ENCODE results near the gene RCOR1. TPM values are rescaled to one million over a fixed set of nuclear protein-coding genes. Genes with fewer than 3 reads are reported as not detected.

The RCOR1 gene
- total RNA-seq, 2 experiments from 2014 or later, result 16.1 to 16.2 TPM

- TF ChIP-seq CTCF (IDR thresholded peaks at IDR 0.05), result no peak
- Mint-ChIP-seq H3K9me3 (no peaks in the 10 kb centered on the region), H3K27me3 (no peaks in the 10 kb centered on the region), H3K4me1 (ENCODE audit: low read depth) (peaks cover 10% of the 10 kb centered on the region), H3K4me3 (no peak overlapping the region), H3K27ac (no peak overlapping the region), H3K36me3 (ENCODE audit: low read depth) (no peaks in the 10 kb centered on the region)
- intact Hi-C loops (cut with micrococcal nuclease), result no loop called here
- ChIA-PET CTCF (no interaction called here), POLR2A (interaction anchor here (0.7 kb wide), 1 partner anchor 9 kb away, joined by 3 read pairs; no protein-coding TSS in a partner anchor)
- ATAC-seq (no peak), DNase-seq (no peak)
Measured at GRCh38 chr14:102769049-102769327, 176.5 kb downstream of the RCOR1 start.

GRCh38 chr14:102770147-102771123 is 178.0 kb downstream of the RCOR1 start:
- Mint-ChIP-seq H3K9me3 (no peaks in the 10 kb centered on the region), H3K27ac (no peak overlapping the region), H3K4me1 (ENCODE audit: low read depth) (peaks cover 20% of the 10 kb centered on the region), H3K4me3 (no peak overlapping the region), H3K36me3 (ENCODE audit: low read depth) (no peaks in the 10 kb centered on the region), H3K27me3 (no peaks in the 10 kb centered on the region)
- ChIA-PET CTCF (no interaction called here), POLR2A (no interaction called here)
- DNase-seq (no peak), ATAC-seq (no peak)
- intact Hi-C loops (cut with micrococcal nuclease), result no loop called here
- TF ChIP-seq CTCF (IDR thresholded peaks at IDR 0.05), result no peak

- no peak overlapping the region for H3K27ac Mint-ChIP-seq
- no peak for TF ChIP-seq CTCF (IDR thresholded peaks at IDR 0.05)
- CTCF ChIA-PET, result interaction anchor here (1.2 kb wide), 1 partner anchor 334 kb away, joined by 4 read pairs; no protein-coding TSS in a partner anchor
- H3K27me3 Mint-ChIP-seq, result no peaks in the 10 kb centered on the region
- no peak overlapping the region for H3K4me3 Mint-ChIP-seq
- DNase-seq (no peak), ATAC-seq (no peak)
- H3K36me3 Mint-ChIP-seq (ENCODE audit: low read depth), result no peaks in the 10 kb centered on the region
- POLR2A ChIA-PET, result no interaction called here
- H3K9me3 Mint-ChIP-seq, result no peaks in the 10 kb centered on the region
- intact Hi-C loops (cut with micrococcal nuclease), result no loop called here
- H3K4me1 Mint-ChIP-seq (ENCODE audit: low read depth), result peaks cover 26% of the 10 kb centered on the region
Measured at GRCh38 chr14:102771144-102771543, 178.7 kb downstream of the RCOR1 start.

GRCh38 chr14:102772781-102773570 is 180.5 kb downstream of the RCOR1 start:
- intact Hi-C loops (cut with micrococcal nuclease), result no loop called here
- POLR2A ChIA-PET, result interaction anchor here (0.6 kb wide), 1 partner anchor 169 kb away, joined by 3 read pairs; no protein-coding TSS in a partner anchor
- DNase-seq (no peak), ATAC-seq (no peak)
- no peak for TF ChIP-seq CTCF (IDR thresholded peaks at IDR 0.05)
- Mint-ChIP-seq H3K27ac (no peak overlapping the region), H3K27me3 (no peaks in the 10 kb centered on the region), H3K4me3 (no peak overlapping the region), H3K36me3 (ENCODE audit: low read depth) (no peaks in the 10 kb centered on the region), H3K4me1 (ENCODE audit: low read depth) (peaks cover 32% of the 10 kb centered on the region), H3K9me3 (no peaks in the 10 kb centered on the region)
- CTCF ChIA-PET, result interaction anchor here (0.5 to 1.1 kb wide), 2 partner anchors 47 to 79 kb away, joined by 3 to 4 read pairs; no protein-coding TSS in a partner anchor
